Measurements from ENCODE around the gene ZMIZ1. TPM values are rescaled to one million over a fixed set of nuclear protein-coding genes. Genes with fewer than 3 reads are reported as not detected.
A peak's percentile ranks its signal among the peaks of the same experiment; 100 is the strongest.

Gene ZMIZ1
- total RNA-seq, 1 experiment from 2014 or later: 22.4 TPM

- Histone ChIP-seq H3K36me3 (peaks cover 52% of the 10 kb centered on the region), H3K9me3 (no peaks in the 10 kb centered on the region), H3K27me3 (no peaks in the 10 kb centered on the region), H3K4me3 (peak overlapping the region; percentile 85)
- peak; percentile 81 for DNase-seq
Observed at GRCh38 chr10:79347894-79348639, 279.3 kb downstream of the ZMIZ1 start.

GRCh38 chr10:79348640-79348988 lies 279.8 kb downstream of the ZMIZ1 start:
- H3K36me3 ChIP-seq: peaks cover 57% of the 10 kb centered on the region
- DNase-seq: no peak
- no peaks in the 10 kb centered on the region for H3K9me3 ChIP-seq

GRCh38 chr10:79349072-79349491 lies 280.3 kb downstream of the ZMIZ1 start:
- H3K36me3 ChIP-seq: peaks cover 62% of the 10 kb centered on the region
- H3K4me3 ChIP-seq: peak overlapping the region; percentile 85
- no peaks in the 10 kb centered on the region for H3K9me3 ChIP-seq
- no peak for DNase-seq
- H3K27me3 ChIP-seq: no peaks in the 10 kb centered on the region

More at GRCh38 chr10:79348640-79348988, 279.8 kb downstream of the ZMIZ1 start:
- Histone ChIP-seq H3K27me3 (no peaks in the 10 kb centered on the region), H3K4me3 (peak overlapping the region; percentile 85)

GRCh38 chr10:79349766-79350406 lies 281.1 kb downstream of the ZMIZ1 start:
- H3K4me3 ChIP-seq: no peak overlapping the region
- peaks cover 70% of the 10 kb centered on the region for H3K36me3 ChIP-seq

GRCh38 chr10:79350407-79351154 lies 281.8 kb downstream of the ZMIZ1 start:
- Histone ChIP-seq H3K9me3 (no peaks in the 10 kb centered on the region), H3K36me3 (peaks cover 77% of the 10 kb centered on the region), H3K4me3 (no peak overlapping the region), H3K27me3 (no peaks in the 10 kb centered on the region)
- no peak for DNase-seq

More at GRCh38 chr10:79349766-79350406, 281.1 kb downstream of the ZMIZ1 start:
- DNase-seq: no peak
- Histone ChIP-seq H3K9me3 (no peaks in the 10 kb centered on the region), H3K27me3 (no peaks in the 10 kb centered on the region)

GRCh38 chr10:79351332-79351731 lies 282.6 kb downstream of the ZMIZ1 start:
- Histone ChIP-seq H3K36me3 (peaks cover 85% of the 10 kb centered on the region), H3K4me3 (no peak overlapping the region)
- DNase-seq: no peak

GRCh38 chr10:79352035-79352877 lies 283.5 kb downstream of the ZMIZ1 start:
- H3K4me3 ChIP-seq: no peak overlapping the region
- no peaks in the 10 kb centered on the region for H3K27me3 ChIP-seq
- H3K9me3 ChIP-seq: no peaks in the 10 kb centered on the region
- peaks cover 92% of the 10 kb centered on the region for H3K36me3 ChIP-seq
- no peak for DNase-seq

More at GRCh38 chr10:79351332-79351731, 282.6 kb downstream of the ZMIZ1 start:
- Histone ChIP-seq H3K27me3 (no peaks in the 10 kb centered on the region), H3K9me3 (no peaks in the 10 kb centered on the region)

- Histone ChIP-seq H3K36me3 (peaks cover 89% of the 10 kb centered on the region), H3K4me3 (no peak overlapping the region), H3K9me3 (no peaks in the 10 kb centered on the region), H3K27me3 (no peaks in the 10 kb centered on the region)
- no peak for DNase-seq
Observed at GRCh38 chr10:79353000-79353406, 284.2 kb downstream of the ZMIZ1 start.

GRCh38 chr10:79353726-79354125 lies 285.0 kb downstream of the ZMIZ1 start:
- H3K36me3 ChIP-seq: peaks cover 82% of the 10 kb centered on the region
- DNase-seq: no peak

GRCh38 chr10:79354141-79354540 lies 285.4 kb downstream of the ZMIZ1 start:
- no peak overlapping the region for H3K4me3 ChIP-seq
- no peaks in the 10 kb centered on the region for H3K27me3 ChIP-seq
- DNase-seq: no peak
- H3K9me3 ChIP-seq: no peaks in the 10 kb centered on the region
- peaks cover 77% of the 10 kb centered on the region for H3K36me3 ChIP-seq

More at GRCh38 chr10:79353726-79354125, 285.0 kb downstream of the ZMIZ1 start:
- Histone ChIP-seq H3K27me3 (no peaks in the 10 kb centered on the region), H3K4me3 (no peak overlapping the region), H3K9me3 (no peaks in the 10 kb centered on the region)

- no peak for DNase-seq
- Histone ChIP-seq H3K4me3 (no peak overlapping the region), H3K36me3 (peaks cover 73% of the 10 kb centered on the region), H3K27me3 (no peaks in the 10 kb centered on the region), H3K9me3 (no peaks in the 10 kb centered on the region)
Observed at GRCh38 chr10:79354615-79355014, 285.8 kb downstream of the ZMIZ1 start.

- no peak for DNase-seq
- peaks cover 64% of the 10 kb centered on the region for H3K36me3 ChIP-seq
- H3K9me3 ChIP-seq: no peaks in the 10 kb centered on the region
- H3K4me3 ChIP-seq: no peak overlapping the region
- H3K27me3 ChIP-seq: no peaks in the 10 kb centered on the region
Observed at GRCh38 chr10:79355420-79356017, 286.8 kb downstream of the ZMIZ1 start.

- Histone ChIP-seq H3K27me3 (no peaks in the 10 kb centered on the region), H3K36me3 (peaks cover 58% of the 10 kb centered on the region), H3K9me3 (no peaks in the 10 kb centered on the region), H3K4me3 (no peak overlapping the region)
- DNase-seq: no peak
Observed at GRCh38 chr10:79356104-79356503, 287.3 kb downstream of the ZMIZ1 start.

- Histone ChIP-seq H3K27me3 (no peaks in the 10 kb centered on the region), H3K36me3 (peaks cover 49% of the 10 kb centered on the region), H3K9me3 (no peaks in the 10 kb centered on the region), H3K4me3 (no peak overlapping the region)
- no peak for DNase-seq
Observed at GRCh38 chr10:79357180-79357579, 288.4 kb downstream of the ZMIZ1 start.

- no peaks in the 10 kb centered on the region for H3K9me3 ChIP-seq
- H3K4me3 ChIP-seq: no peak overlapping the region
- H3K36me3 ChIP-seq: peaks cover 32% of the 10 kb centered on the region
- H3K27me3 ChIP-seq: no peaks in the 10 kb centered on the region
- DNase-seq: no peak
Observed at GRCh38 chr10:79358811-79359210, 290.0 kb downstream of the ZMIZ1 start.
